GM18517 (cell line): ENCODE results near the gene FOXC2.

Experiments used
- ATAC-seq: cut with Tn5 transposase; IDR thresholded peaks from one replicate; pipeline ENCODE4 v1.9.1; 2021; ENCODE audit warnings: mild to moderate bottlenecking, moderate library complexity; ENCODE audit not compliant: unreplicated experiment

FOXC2 gene

DNA sequence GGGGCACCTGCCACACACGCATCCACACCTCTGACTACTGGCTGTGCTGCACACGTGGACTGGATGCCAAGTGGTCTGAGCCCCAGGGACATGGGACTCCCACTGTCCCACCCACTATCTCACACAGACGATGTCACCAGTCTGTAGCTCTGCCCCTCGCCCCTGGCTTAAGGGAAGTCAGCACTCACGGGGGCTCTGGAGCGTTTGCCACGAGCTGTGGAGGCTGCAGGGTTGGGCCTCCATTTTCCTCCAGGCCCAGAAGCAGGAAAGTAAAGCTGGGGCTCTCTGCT is 34.2 kb upstream of the FOXC2 start:
- ATAC-seq = no peak

DNA sequence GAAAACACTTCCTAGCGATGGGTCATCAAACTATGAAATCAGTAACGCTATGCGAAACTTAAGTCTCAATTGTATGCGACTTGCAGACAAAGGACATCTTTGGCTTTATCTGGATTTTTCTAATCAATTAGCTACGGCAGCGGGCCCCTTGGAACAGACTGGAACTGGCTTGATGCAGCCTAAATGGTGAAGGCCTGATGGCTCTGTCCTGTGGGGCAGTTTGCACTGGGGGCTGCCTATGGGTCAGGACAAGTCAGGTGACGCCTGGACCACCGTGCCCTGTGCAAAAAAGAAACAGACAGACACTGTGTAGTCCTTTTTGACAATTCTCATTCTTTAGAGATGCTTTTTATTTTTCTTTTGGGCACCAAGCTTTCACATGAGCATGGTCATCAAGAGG is 33.6 kb upstream of the FOXC2 start:
- ATAC-seq = no peak

DNA sequence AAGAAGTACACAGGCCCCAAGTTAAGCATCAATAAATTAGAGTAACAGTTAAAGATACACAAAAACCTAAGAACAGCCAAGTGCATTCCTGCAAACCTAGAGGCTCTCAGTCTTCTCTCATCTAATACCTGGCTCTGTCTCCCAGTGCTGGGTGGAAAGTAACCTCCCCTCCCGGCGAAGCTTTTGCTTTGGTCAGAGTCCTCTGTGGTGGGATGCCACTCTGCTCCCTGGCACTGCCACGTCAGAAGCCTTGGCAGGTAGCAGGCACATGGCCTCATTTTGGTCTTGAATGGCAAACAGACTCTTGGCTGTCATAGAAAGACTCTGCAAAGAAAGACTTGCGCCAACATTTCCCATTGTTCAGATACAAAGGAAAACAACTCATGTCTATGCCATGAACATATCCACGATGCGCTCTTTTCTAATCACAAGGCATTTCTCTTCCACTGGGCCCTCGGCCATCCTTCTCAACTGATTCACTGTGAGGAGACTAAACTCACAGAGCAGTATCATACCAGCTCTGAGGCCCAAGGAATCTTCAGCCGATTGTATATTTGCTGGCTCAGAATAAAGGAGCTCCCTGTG is 32.8 kb upstream of the FOXC2 start:
- no peak for ATAC-seq

DNA sequence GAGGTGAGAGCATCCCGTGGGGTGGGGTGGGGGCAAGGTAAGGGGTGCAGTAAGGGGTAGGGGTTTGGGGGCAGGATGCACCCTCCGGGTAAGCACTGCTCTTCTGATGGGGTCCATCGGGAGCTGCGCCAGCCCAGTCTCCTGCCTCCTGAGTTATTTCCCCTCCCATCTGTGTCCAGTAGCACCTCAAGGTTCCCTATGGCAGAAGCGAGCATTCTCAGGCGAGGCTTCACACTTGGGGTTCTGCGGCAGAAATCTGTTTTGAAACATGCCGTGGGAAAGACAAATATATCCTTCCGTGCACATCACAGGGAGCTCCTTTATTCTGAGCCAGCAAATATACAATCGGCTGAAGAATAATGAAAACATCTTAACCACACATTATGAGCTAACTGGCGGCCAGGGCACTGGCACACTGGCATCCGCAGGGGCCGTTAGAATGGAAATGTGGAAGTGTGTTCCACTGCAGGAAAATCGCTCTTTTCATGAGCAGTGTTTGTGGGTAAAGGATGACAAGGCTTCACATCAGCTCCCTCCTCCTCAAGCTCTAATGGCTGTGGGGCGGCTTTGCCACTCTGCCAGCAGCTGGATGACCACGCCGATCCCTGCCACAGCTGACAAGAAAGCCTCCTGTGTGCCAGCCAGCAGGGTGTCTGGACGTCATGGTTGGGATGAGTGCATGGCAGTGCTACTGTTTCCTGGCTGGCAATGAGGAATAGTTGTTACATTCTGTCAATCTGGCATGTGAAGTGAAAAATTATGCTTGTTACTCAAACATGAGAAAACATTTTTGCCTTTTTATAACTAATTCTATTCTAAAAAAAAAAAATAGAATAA is 31.6 kb upstream of the FOXC2 start:
- no peak for ATAC-seq

DNA sequence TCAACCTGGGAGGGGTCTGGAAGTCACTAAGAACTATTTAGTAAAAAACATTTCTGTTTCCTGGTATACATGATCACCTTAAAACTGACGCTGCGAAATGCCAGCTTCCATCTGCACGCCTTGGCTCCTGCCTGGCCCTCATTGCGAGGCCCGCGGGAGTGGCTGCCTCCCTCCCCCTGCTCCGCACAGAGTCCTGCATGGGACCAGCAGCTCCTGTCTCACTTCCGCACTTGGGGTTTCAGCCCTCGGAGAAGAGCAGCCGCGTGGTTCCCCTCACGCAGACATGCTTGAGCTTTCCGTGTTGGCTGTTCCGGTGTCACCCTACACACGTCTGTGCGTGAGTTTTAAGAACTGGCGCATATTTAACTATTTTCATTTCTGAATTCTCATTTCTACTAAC is 30.0 kb upstream of the FOXC2 start:
- no peak for ATAC-seq

DNA sequence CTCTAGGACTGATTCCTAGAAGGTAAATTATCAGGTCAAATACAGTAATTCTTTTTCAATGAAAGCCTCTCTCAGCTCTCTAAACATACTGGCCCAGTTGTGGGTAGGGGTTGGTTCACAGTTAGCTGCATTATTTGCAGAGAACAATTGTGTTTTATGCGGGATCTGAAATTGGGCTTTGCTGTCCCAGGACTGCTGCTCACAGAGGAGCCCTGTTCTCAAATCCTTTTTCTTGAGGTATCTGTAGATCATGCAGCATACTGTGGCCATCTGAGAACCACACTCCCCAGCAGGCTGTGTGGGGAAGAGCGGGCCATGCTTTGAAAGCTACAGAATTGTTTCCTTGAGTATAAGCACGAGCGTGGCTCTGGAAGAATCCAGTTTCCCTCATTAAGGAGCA is 29.1 kb upstream of the FOXC2 start:
- no peak for ATAC-seq

DNA sequence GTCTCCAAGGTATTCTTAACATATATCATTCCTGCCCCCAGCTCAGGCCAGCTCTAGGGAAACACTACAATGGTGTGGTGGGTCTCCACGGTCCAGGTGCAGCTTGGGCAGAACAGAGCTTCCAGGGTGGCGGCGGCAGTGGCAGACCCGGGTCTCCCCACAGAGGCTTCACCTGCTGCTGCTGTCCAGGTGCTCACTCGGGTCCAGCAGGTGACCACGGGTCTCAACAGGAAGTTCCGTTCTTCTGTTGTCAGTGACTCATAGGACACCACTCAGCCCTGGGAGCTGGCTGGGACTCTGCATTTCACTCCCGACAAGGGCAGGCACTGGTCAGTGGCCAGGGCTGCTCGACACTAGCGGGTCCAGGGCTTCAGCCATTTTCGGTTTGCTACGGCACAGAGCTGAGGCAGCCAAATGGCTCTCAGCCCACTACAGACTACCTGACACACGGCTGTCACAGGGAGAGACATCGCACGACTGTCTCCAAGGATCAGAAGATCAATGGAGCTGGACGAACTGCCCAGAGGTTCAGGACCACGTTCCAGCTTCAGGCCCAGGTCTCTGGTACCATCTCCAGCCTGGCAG is 28.3 kb upstream of the FOXC2 start:
- ATAC-seq = no peak

DNA sequence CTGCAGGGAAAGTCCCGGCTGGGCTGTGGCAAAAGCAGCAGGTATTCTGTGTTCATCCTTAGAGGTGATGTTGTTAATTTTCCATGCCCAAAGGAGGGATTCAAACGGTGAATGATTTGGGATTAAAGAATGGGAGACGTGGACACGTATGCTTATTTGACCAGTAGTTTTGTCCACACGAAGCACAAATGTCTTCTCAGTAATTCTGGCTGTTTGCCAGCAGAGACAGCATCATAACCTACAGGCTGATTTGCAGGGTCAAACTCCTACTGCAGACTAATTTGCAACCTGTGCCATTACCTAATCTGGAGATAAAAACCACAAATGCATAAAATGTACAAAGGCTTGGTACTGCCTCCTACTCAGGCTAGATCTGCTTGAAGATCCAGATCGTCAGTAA is 25.7 kb upstream of the FOXC2 start:
- ATAC-seq = no peak

DNA sequence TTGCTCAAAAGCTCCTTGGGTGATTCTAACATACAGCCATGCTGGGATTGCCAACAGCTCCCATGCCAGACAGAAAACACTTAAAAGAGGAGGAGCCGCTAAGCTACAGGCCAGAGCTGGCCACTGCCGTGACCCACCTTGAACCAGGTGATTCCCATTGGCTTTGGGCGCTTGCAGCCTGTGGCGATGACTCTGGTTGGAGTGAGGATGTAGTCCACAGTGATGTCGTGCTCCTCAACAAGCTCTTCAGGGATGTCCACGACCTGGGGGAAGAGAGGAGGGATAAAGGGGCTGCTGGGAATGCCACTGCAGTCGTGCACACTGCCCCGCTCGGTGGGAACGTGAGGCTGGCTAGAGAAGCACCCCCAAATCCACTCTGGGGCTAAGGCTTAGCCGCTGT is 25.1 kb upstream of the FOXC2 start:
- no peak for ATAC-seq

DNA sequence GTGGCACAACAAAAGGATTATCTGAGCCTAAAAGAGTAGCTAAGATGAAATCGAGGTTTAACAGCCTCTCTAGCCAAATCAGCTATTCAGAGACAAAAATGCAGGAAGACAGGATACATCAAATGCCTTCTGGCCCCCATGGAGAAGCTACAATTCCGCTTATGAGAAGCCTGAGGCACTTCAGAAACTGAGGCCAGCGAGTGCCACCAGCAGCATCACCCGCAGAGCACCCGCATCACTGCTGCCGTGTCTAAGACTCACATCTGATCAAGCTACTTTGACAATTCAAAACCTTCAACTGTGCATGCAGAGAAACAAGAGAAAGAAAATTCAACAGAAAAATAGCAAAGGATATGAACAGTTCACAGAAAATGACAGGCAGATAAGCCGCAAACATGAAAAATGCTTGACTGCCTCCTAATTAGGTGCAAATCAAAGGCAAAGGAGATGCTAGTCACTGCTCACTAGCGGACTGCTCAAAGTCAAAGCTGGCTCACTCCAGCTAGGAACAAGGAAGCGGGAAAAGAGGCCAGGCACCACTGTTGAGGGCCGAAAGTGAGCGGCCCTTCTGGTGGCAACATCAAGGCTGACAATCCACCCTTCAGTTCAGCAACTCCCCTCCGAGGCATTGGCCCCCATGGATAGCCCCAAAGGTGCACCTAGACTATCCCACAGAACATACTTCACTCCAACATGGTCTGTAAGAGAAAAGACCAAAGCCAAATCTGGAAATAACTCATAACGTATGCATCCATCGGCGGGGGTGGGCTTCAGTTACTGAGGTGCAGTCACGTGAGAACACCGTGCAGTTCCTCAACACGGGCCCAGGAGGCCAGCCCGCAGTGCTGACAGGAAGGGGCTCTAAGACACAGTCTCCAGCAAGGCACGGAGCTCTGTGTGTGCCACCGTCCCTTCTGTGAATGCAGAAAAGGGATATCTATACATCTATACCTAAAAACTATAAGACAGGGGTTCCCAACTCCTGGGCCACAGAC is 23.6 kb upstream of the FOXC2 start:
- ATAC-seq = no peak

DNA sequence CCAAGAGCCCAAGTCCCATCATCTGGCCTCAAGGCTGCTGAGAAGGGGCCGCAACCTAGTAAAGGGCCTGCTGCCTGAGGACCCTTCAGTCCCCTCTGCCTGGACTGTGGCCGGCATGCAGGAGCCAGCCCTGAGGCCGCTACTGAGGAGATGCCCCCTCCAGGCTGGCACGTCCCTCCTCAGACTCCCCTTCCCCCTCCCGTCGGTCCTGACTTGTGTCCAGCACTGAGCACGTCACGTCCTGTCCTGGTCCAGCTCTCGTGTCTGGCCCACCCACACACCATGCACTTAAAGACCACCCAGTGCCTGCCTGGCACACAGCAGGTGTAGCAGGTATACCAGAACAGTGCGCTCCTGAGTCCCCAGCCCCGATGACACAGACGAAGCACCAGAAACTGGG is 21.1 kb upstream of the FOXC2 start:
- no peak for ATAC-seq

DNA sequence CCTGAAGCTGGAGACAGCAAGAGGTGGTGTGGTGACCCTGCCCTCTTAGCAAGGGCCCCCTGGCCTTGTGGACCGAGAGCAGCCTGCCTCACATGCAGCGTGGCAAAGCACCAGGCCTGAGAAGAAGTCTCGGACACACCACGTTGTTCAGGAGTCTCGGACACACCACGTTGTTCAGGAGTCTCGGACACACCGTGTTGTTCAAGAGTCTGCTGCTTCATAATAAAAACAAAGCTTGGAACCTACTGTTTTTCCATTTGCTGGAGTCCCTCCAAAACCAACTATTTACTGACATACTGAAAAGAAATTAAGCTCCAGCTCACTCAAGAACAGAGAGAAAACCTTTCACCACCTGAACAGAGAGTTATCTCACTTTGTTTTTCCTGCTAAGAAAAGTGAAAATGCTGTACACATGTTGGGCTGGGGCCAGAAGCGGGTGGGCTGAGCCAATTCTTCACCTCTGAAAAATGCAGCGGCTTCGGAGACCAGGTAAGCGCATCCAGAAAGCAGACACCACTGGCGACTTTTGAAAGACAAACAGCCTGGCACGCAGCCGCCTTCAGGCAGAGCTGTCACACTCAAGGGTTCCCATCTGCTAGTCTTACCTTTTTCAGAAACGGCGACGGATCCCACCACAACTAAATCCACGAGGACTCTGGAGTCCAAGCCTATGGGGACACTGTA is 20.5 kb upstream of the FOXC2 start:
- no peak for ATAC-seq

DNA sequence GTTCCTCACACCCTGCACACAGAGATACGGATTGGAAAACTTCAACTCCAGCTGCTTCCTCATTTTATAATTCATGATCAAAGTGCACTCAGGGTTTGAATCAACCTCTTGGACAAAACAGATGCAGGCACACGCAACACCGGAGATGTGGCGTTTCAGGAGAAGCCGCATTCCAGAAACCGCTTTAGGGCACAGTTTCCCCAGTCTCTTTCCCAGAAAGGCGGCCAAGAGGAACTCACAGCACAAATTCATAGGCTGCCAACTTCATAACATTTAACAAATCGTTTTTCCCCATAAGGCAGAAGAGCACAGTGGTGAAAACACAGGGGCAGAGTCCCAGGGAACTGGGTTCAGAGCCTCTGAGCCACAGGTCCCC is 20.0 kb upstream of the FOXC2 start:
- no peak for ATAC-seq

DNA sequence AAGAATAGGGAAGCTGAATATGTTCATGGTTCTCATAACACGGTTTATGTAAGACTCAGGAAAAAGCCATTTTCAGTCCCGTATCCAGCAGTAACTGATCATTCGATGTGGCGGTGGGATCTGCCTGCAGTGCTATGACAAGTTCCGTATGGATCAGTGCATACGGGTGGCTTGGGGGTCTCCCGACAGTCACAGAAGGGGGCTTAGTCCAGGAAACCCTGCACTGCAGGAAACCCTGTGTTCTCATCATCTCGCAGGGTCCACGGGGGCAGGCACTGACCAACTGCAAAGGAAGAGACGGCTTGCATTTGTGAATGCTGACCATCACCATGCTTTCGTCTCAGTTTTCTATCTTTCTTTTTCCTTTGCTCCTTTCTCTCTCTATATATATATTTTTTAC is 19.3 kb upstream of the FOXC2 start:
- ATAC-seq = no peak

DNA sequence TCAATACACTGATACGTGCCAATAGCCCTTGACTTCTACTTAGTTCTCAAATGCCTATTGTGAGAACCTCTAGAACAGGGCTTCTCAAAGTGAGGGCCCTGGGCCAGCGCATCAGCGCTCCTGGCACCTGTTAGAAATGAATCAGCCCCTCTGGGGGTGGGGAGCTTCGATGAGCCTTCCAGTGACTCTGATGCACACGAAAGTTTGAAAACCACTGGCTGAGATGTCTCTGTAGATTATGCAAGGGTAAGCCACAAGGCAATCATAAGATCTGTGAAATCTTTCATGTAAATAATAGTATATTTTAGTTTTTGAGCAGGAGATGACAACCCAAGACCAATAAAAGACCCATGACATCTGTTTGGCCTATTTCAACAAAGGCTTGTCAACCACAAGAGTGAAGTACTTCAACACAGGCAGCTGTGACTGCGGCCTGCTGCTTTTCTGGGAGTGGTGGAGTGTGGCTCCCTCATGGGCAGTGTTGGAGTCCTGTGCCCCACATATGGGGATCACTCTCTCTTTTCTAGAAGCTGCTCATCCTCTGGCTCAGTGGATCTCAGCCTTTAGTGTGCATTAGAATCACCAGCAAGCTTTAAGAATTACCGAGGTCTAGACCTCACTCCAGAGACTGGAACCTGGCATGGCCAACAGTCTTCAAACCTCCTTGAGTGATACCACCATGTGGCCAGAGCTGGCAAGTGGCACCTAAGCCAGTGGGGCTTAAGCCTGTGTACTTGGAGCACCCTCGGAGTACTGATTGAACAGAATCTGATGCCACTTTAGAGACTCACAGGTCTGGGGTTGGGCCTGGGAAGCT is 17.3 kb upstream of the FOXC2 start:
- no peak for ATAC-seq

DNA sequence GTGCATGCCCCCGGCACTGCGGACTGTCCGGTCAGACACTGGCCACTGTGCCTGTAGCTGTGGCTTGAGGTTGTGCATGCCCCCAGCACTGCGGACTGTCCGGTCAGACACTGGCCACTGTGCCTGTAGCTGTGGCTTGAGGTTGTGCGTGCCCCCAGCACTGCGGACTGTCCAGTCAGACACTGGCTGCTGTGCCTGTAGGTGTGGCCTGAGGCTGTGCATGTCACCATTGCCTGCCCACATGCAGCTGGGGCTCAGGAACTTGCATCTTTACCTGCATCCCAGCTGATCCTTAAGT is 16.8 kb upstream of the FOXC2 start:
- ATAC-seq = no peak

DNA sequence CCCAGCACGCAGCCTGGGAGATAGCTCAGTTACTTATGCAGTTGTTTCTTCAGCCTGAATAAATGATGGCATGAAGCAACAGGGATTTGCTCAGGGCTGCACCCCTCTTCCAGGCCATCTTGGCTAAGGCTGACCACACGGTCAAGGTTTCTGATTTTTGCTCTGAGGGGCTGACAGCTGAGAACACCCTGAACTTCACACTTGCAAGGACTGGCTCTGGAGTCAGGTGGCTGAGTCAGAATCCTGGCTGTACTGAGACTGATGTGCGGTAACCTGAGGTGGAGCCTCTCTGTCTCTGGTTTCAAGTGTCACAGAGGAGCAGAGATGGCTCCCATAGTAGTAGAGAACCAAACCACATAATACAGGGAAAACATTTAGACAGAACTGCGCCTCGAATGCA is 16.3 kb upstream of the FOXC2 start:
- no peak for ATAC-seq

DNA sequence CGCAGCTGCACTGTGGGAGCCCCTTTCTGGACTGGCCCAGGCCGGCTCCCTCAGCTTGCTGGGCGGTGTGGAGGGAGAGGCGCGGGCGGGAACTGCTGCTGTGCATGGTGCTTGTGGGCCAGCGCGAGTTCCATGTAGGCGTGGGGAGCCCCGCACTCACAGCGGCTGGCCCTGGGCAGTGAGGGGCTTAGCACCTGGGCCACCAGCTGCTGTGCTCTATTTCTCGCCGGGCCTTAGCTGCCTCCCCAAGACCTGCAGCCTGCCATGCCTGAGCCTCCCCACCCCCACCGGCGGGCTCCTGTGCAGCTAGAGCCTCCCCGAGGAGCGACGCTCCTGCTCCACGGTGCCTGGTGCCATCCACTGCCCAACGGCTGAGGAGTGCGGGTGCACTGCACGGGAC is 13.3 kb upstream of the FOXC2 start:
- no peak for ATAC-seq

DNA sequence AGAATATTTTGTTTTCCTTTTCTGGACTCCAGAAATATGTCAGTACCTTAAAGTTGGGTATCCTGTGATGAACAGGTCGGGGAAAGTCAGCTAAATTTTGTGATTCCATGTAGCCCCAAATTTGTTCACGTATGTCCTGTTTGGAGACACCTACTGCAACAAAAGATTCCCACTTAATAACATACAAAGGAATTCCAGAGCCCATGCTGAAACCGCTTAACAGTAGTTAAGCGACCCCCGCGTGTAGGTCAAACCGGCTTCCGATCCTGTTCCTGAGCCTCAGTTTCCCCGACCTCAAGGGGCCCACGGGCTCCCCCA is 12.1 kb upstream of the FOXC2 start:
- no peak for ATAC-seq

DNA sequence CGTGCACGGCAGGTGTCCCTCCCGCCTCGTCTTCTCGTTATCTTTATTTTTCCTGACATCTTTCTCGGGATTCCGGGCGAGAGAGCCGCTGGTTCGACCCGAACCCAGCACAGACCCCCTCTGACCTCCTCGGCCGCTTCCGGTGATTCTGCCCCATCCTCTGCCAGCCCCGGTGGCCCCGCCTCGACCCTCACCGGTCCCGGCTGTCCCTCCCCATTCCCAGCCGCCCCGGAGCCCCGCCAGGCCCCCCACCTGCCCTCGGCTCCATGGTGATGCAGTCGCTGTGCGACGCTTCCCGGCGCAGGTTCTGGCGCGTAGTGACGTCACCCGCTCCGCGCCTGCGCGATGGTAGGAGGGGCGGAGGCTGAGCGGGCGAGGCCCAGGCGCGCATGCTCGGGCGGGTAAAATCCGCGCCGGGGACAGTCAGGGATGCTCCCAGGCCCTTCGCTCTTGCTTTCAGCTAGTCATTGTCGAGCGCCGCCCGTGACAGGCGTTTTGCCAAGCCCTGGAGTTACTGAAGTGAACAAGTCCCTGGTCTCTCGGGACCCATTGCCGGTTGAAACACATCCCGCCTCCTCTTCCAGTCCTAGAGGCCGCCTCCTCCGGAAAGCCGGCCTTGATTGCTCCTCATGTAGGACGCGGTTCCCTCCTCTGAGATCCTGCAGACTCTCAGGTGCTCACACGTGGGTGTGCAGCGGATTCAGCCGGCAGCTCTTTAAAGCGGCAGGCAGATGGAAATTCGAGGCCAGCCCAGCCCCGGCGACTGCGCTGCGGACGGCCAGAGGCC is 11.5 kb upstream of the FOXC2 start, which contains the start of gene MTHFSD:
TSS of gene MTHFSD (minus strand) at position 319 of the 787 bp plus-strand sequence. CDS start at position 268, 51 bp downstream.
- peak; percentile 69 for ATAC-seq
